Spleen (tissue), 11 donors: ENCODE results near the gene NMRK2. TPM values are rescaled to one million over a fixed set of nuclear protein-coding genes. Genes with fewer than 3 reads are reported as not detected.
"Not testable (repeated sequence)": the region's sequence is repeated elsewhere in the genome, so short reads cannot be mapped to it uniquely, and the experiment has no call there.

Experiments
- DNase-seq: peaks from one replicate; pipeline ENCODE4 v3.0.0-alpha.2; 2020
- H3K27ac ChIP-seq, 8 donors: fragments of 200-600 bp; sonication (generic) in 7 of 8; 1 replicate in 4 of 8; 2 replicates in 4 of 8; pipeline versions ENCODE4 v1.5.0 to v1.8.0; 2016 to 2021; ENCODE audit warnings: inconsistent platforms in 4 of 8, mild to moderate bottlenecking in 4 of 8, moderate library complexity in 1 of 8
- H3K27me3 ChIP-seq, 7 donors: fragments of 200-600 bp; sonication (generic) in 6 of 7; replicated peaks in 1 of 7; 1 replicate in 4 of 7; 2 replicates in 3 of 7; pipeline versions ENCODE4 v1.5.0 to v1.8.0; 2016 to 2021; ENCODE audit warnings: inconsistent platforms in 3 of 7, mild to moderate bottlenecking in 1 of 7
- H3K36me3 ChIP-seq, 6 donors: fragments of 200-600 bp; sonication (generic) in 5 of 6; 1 replicate in 4 of 6; 2 replicates in 2 of 6; pipeline versions ENCODE4 v1.5.0 to v1.8.0; 2016 to 2021; ENCODE audit warnings: inconsistent platforms in 2 of 6
- H3K4me1 ChIP-seq, 6 donors: fragments of 200-600 bp; sonication (generic) in 5 of 6; 1 replicate in 3 of 6; 2 replicates in 3 of 6; pipeline versions ENCODE4 v1.5.0 to v1.8.0; 2016 to 2021; ENCODE audit warnings: inconsistent platforms in 3 of 6
- H3K4me3 ChIP-seq, 8 donors: fragments of 200-600 bp; sonication (generic) in 7 of 8; 1 replicate in 4 of 8; 2 replicates in 4 of 8; pipeline versions ENCODE4 v1.5.0 to v1.8.0; 2016 to 2021; ENCODE audit warnings: inconsistent platforms in 4 of 8, mild to moderate bottlenecking in 4 of 8, moderate library complexity in 2 of 8
- H3K9me3 ChIP-seq, 8 donors: fragments of 200-600 bp; sonication (generic) in 7 of 8; 1 replicate in 4 of 8; 2 replicates in 4 of 8; pipeline versions ENCODE4 v1.5.0 to v1.8.0; 2016 to 2021; ENCODE audit warnings: inconsistent platforms in 4 of 8
- CTCF ChIP-seq, 11 experiments: fragments of 200-600 bp in 7 of 11; fragments of 450-650 bp in 4 of 11; sonication (generic) in 4 of 11; IDR thresholded peaks in 8 of 11; conservative IDR thresholded peaks in 3 of 11; 1 replicate in 7 of 11; 2 replicates in 4 of 11; pipeline versions ENCODE4 v1.4.0 to v1.8.0; 2016 to 2021; ENCODE audit warnings: antibody characterized with exemption in 11 of 11, inconsistent platforms in 4 of 11, mild to moderate bottlenecking in 1 of 11
- POLR2A ChIP-seq, 3 donors: fragments of 450-650 bp; IDR thresholded peaks; one replicate each; pipeline ENCODE4 v1.5.1; 2017; ENCODE audit warnings: antibody characterized with exemption in 3 of 3, mild to moderate bottlenecking in 1 of 3
- POLR2AphosphoS5 ChIP-seq, 3 donors: sonication (generic); formaldehyde crosslinking; IDR thresholded peaks; one replicate each; pipeline ENCODE4 v1.5.1; 2017; ENCODE audit warnings: antibody characterized with exemption in 3 of 3
- WGBS, 5 donors: extraction: QIAGEN DNeasy Blood & Tissue Kit in 3 of 5; methylation state at CpG; one replicate each; pipeline versions ENCODE4 v1.1.5 to v1.1.7; 2013 to 2018; 5-methylcytosine and 5-hydroxymethylcytosine counted together
- intact Hi-C: fragments of 100-400 bp; cut with DNase I; formaldehyde crosslinking; loops from one replicate; pipeline ENCODE4 v1.15.0; 2023; ENCODE audit warnings: low total_unique reads
- polyA plus RNA-seq, 3 donors: library from polyadenylated mRNA; stranded (reverse); fragments of 200-250 nt; gene quantifications; one replicate each; pipeline ENCODE4 v1.2.1, GENCODE V29; 2013
- total RNA-seq, 7 donors: library from RNA; depleted of rRNA in 3 of 7; stranded (reverse); fragments of >200 nt in 3 of 7; fragmentation: NEBNext Ultra II Directional in 4 of 7; extraction: Animal tissue kit (Norgen Biotek cat#: 25700) in 4 of 7; gene quantifications; one replicate each; pipeline versions ENCODE4 v1.1.0 to v1.2.1, GENCODE V29; 2016 to 2021
- donor health status: healthy with polysubstance abuse.
- donor health status: DM: no; HTN: no; CAD: no; lungs with moderate emphysema.
- donor health status: DM: no; HTN: no; CAD: no.
- donor health status: Bipolar disorder and iron deficiency.
- donor health status: healthy.
- donor health status: DM: no; HTN: no; CAD: no.
- donor health status: DM: yes; HTN: yes; CAD: no.

Gene NMRK2
- total and polyA plus RNA-seq, 10 donors: 0.29 to 1.5 (median 0.52) TPM; not detected in 7

DNA sequence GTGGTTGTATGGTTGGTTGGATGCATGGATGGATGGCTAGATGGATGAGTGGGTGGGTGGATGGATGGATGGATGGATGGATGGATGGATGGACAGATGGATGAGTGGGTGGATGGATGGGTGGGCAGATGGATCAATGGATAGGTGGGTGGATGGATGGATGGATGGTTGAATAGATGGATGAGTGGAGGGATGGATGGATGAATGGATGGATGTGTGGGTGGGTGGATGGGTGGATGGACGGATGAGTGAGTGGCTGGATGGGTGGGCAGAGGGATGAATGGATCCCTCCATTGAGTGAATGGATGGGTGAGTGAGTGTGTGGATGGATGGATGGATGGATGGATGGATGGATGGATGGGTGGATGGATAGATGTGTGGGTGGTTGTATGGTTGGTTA, 9.0 kb upstream of the NMRK2 start:
- WGBS, 5 donors: 80 to 95% (median 88%) methylated on average over 1 of the region's 1 CpG
- intact Hi-C loops: loop anchor here (5.0 kb wide), 1 partner anchor 228 kb away; the partner anchor contains the start of gene CREB3L3
- no peak overlapping the region for H3K4me3 ChIP-seq
- no peak overlapping the region for H3K27ac ChIP-seq
- TF ChIP-seq POLR2AphosphoS5 (IDR thresholded peaks at IDR 0.05): no peak
- no peak for TF ChIP-seq POLR2A (IDR thresholded peaks at IDR 0.05)
- TF ChIP-seq CTCF (IDR thresholded peaks at IDR 0.05 in 8 of 11, conservative IDR thresholded peaks at IDR 0.05 in 3 of 11): no peak
- no peak for DNase-seq
- no peaks in the 10 kb centered on the region for H3K4me1 ChIP-seq
- peaks cover 0 to 41% (median 29%) of the 10 kb centered on the region in 8 donors for H3K9me3 ChIP-seq
- H3K36me3 ChIP-seq: no peaks in the 10 kb centered on the region
- peaks cover 0 to 6% (median 0%) of the 10 kb centered on the region in 7 donors for H3K27me3 ChIP-seq

DNA sequence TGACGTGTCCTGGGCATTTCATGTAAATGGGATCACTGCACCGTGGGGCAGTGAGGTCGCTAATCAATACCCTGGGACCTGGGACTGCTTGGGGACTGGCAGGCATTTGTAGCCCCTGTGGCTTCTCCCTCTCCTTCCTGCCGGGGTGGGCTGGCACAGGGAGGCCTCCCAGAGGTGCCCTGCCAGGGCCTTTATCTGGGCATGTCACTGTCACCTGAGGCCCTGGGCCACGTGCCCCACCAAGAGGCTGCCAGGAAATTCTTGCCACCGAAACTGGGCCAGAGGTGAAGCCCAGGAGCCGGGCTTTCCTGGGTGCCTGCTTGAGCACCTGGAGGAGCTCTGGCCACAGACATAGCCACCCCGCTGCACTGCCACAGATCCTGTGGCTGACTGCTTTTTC, 1.8 kb upstream of the NMRK2 start:
- H3K4me1 ChIP-seq: peaks cover 0 to 12% (median 5%) of the 10 kb centered on the region in 6 donors
- H3K9me3 ChIP-seq: no peaks in the 10 kb centered on the region
- intact Hi-C loops: no loop called here
- 61 to 77% (median 70%) methylated on average over 3 to 8 of the region's 8 CpGs for WGBS, 5 donors
- no peak overlapping the region for H3K27ac ChIP-seq
- H3K27me3 ChIP-seq: peaks cover 0 to 56% (median 17%) of the 10 kb centered on the region in 7 donors
- H3K4me3 ChIP-seq: no peak overlapping the region
- no peak for DNase-seq
- TF ChIP-seq POLR2AphosphoS5 (IDR thresholded peaks at IDR 0.05) (no peak), POLR2A (IDR thresholded peaks at IDR 0.05) (no peak), CTCF (IDR thresholded peaks at IDR 0.05 in 8 of 11, conservative IDR thresholded peaks at IDR 0.05 in 3 of 11) (no peak)
- H3K36me3 ChIP-seq: no peaks in the 10 kb centered on the region

- DNase-seq: no peak
- no peaks in the 10 kb centered on the region for H3K9me3 ChIP-seq
- peaks cover 0 to 12% (median 5%) of the 10 kb centered on the region in 6 donors for H3K4me1 ChIP-seq
- TF ChIP-seq CTCF (IDR thresholded peaks at IDR 0.05 in 8 of 11, conservative IDR thresholded peaks at IDR 0.05 in 3 of 11) (no peak), POLR2AphosphoS5 (IDR thresholded peaks at IDR 0.05) (no peak), POLR2A (IDR thresholded peaks at IDR 0.05) (no peak)
- 81 to 87% (median 84%) methylated on average over 23 to 26 of the region's 29 CpGs for WGBS, 5 donors
- peaks cover 0 to 58% (median 17%) of the 10 kb centered on the region in 7 donors for H3K27me3 ChIP-seq
- no peak overlapping the region for H3K4me3 ChIP-seq
- intact Hi-C loops: no loop called here
- H3K27ac ChIP-seq: no peak overlapping the region
- no peaks in the 10 kb centered on the region for H3K36me3 ChIP-seq
Measured at GRCh38 chr19:3936506-3937442, 3.9 kb downstream of the NMRK2 start.

GRCh38 chr19:3938300-3938950, 5.6 kb downstream of the NMRK2 start:
- DNase-seq, H3K9me3 ChIP-seq, H3K36me3 ChIP-seq, intact Hi-C loops, H3K27ac ChIP-seq, H3K4me3 ChIP-seq, H3K4me1 ChIP-seq: not testable (repeated sequence)
- peaks cover 0 to 41% (median 8%) of the 10 kb centered on the region in 7 donors for H3K27me3 ChIP-seq
- 87 to 96% (median 94%) methylated on average over 21 to 22 of the region's 22 CpGs for WGBS, 5 donors
